HL-60/S4 (cell line): ENCODE data around the gene SH3BP5.

ENCODE experiments used
- in situ Hi-C: fragments of 300-500 bp; cut with MboI; formaldehyde crosslinking; loops from 2 replicates; pipeline ENCODE4 v1.14.3; 2022; ENCODE audit warnings: low sequenced_read_pairs

The SH3BP5 gene

DNA sequence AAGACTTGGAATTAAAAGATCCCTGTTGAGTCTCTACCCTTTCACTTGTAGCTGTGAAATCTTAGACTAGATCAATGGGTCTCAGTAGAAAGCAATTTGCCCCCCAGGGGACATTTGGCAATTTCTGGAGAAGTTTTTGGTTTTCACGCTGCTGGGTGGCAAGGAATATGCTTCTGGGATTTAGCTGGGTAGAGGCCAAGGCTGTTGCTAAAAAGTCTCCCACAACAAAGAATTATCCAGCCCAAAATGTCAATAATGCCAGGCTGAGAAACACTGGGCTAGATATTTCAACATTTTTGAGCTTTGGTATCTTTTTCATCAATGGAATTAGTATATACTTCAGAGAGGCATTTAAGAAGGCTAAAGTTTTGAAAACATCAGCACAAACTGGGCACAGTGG is 117.6 kb downstream of the SH3BP5 start:
- in situ Hi-C loops: loop anchor here (25.0 kb wide), 1 partner anchor 348 kb away; no protein-coding TSS in a partner anchor

DNA sequence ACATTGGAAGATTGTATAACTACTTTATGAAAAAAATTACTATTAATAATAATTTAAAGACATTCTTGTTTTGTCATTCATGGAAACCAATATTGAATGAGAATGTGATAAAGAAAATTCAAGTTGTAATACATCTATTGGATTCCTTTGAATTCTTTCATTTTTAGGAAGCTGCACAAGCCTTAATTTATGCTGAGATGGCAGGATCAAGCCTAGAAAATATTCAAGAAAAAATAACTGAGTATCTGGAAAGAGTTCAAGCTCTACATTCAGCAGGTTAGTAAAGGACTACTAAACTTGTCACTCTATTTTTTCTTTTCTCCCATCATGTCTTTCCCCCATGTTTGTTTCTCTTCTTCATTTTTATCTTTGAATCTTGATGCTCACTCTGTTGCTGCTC is 120.4 kb downstream of the SH3BP5 start:
- in situ Hi-C loops: loop anchor here (25.0 kb wide), 1 partner anchor 350 kb away; no protein-coding TSS in a partner anchor

DNA sequence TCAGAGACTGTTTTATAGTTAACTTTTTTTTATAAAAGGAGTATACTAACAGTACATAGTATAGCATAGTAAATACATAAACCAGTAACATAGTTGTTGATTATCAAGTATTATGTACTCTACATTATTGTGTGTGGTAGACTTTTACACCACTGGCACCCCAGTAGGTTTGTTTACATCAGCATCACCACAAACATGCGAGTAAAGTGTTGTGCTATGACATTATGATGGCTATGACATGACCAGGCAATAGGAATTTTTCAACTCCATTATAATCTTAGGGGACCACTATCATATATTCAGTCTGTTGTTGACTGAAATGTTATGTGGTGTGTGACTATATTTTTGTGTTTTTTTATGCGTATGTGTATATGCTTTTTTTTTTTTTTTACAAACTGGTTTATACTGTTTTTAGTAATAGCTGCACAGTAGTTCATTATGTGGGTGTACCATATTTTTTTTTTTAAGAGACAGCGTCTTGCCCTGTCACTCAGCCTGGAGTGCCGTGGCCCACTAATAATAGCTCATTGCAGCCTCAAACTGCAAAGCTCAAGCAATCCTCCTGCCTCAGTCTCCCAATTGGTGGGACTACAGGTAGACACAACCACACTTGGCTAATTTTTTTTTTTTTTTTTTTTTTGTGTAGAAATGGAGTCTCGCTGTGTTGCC is 124.4 kb downstream of the SH3BP5 start:
- in situ Hi-C loops: loop anchor here (25.0 kb wide), 1 partner anchor 354 kb away; no protein-coding TSS in a partner anchor

DNA sequence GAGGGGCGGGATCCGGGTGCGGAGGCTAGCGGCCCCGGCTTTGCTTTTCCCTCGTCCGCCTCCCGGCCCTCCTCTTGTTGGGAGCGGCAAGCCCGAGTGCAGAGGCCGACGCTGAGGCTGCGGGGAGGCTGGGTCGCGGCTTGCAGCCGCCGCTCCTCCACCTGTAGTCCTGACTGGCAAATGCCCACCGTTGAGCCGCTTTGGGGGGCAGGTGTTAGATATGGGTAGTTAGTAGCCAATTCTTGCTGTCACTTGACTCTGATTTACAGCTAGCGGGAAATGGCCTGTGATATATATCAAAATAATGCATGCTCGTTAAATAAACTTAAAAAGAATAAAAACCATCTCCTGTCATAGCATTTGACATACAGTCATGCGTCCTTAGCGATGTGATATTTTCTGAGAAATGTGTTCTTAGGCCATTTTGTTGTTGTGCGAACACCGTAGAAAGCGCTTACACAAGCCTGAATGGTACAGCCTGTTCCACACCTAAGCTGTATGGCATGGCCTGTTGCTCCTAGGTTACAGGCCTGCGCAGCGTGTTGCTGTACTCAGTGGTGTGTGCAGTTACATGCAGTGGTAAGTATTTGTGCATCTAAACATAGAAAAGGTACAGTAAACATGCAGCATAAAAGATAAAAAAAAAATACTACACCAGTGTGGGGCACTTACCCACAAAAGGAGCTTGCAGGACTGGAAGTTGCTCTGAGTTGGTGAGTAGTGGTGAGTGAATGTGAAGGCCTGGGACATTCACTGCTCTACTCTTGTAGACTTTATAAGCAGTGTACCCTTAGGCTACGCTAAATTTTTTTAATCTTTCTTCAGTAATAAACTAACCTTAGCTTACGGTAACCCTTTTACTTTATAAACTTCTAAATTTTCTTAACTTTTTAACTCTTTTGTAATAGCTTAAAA is 125.5 kb downstream of the SH3BP5 start:
- in situ Hi-C loops: loop anchor here (25.0 kb wide), 1 partner anchor 355 kb away; no protein-coding TSS in a partner anchor

DNA sequence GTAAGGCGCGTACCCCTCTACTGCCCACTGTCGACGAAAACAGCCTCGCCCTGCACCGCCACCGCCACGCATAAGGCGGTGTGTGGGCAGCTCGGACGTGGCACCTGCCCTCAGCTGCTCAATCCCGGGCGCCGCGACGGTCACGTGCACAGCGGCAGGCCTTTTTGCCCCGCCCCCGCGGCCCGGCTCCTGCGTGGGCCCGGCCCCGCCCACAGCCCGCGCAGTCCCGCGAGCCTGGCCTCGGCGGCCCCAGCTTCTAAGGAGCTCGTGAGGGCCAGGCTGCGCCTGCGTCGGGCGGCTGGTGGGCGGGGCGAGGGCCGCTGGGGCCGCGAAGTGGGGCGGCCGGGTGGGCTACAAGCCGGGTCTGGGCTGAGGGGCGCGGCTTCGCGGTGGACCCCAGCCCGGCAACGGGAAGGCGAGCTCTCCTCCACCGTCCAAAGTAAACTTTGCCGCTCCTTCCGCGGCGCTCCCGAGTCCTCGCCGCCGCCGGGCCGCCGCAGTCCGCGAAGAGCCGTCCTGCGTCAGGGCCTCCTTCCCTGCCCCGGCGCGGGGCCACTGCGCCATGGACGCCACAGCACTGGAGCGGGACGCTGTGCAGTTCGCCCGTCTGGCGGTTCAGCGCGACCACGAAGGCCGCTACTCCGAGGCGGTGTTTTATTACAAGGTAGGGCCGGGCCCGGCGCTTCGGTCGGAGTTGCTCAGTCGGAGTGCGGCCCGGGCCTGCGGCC is 126.3 kb downstream of the SH3BP5 start, which contains the start of gene CAPN7:
CAPN7 (plus strand) TSS at position 313 of the 728 bp plus-strand sequence; CDS start at position 563, 250 bp downstream.
- in situ Hi-C loops: loop anchor here (25.0 kb wide), 1 partner anchor 356 kb away; no protein-coding TSS in a partner anchor

DNA sequence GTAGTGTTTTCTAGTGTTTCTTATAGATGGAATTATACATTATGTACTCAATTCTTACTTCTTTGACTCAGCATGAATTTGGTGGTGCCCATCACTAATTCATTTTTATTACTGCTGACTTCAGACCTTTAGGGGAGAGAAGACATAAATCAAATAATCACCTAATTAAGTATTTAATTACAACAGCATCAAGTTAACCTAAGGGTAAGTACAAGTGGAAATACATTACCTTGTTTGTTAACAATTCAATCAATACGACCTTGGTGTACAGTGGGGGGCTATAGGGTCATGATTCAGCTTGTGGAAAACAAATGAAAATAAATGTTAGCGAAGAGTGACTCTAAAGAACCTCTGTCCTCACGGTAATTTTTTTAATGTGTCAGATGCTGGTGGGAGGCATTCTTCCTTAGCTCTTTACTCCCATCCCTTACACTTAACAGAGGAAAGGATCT is 126.9 kb downstream of the SH3BP5 start:
- in situ Hi-C loops: loop anchor here (25.0 kb wide), 1 partner anchor 357 kb away; no protein-coding TSS in a partner anchor
